Keratinocyte (primary cell): ENCODE results near the gene SP1. TPM values are rescaled to one million over a fixed set of nuclear protein-coding genes. Genes with fewer than 3 reads are reported as not detected.

ENCODE experiments used
- DNase-seq: peaks from one replicate; pipeline ENCODE4 v3.0.0-alpha.2; 2011; ENCODE audit warnings: low read depth, missing footprints, low spot score
- FAIRE-seq: peaks from 2 replicates; lab custom pipeline; 2011; peaks lifted over from hg19 to GRCh38; lab: Jason Lieb, UNC
- H2AFZ ChIP-seq: 2 replicates; pipeline ENCODE4 v1.6.0; 2012; ENCODE audit warnings: low read length, control low read depth, inconsistent platforms; ENCODE audit not compliant: control insufficient read depth
- H3K27ac ChIP-seq: 2 replicates; pipeline ENCODE4 v1.5.1; 2011; ENCODE audit warnings: low read length; ENCODE audit not compliant: control insufficient read depth, insufficient read depth
- H3K27me3 ChIP-seq: 3 replicates; pipeline ENCODE4 v1.6.0; 2011; ENCODE audit warnings: low read length; ENCODE audit not compliant: control insufficient read depth, insufficient read depth; ENCODE audit errors: extremely low read depth
- H3K36me3 ChIP-seq, 2 experiments: 2 replicates in 1 of 2; 3 replicates in 1 of 2; pipeline ENCODE4 v1.5.1; 2011; ENCODE audit warnings: low read length in 2 of 2, mild to moderate bottlenecking in 1 of 2; ENCODE audit not compliant: control insufficient read depth in 2 of 2, insufficient read depth in 2 of 2; ENCODE audit errors: extremely low read depth in 1 of 2
- H3K4me1 ChIP-seq: 3 replicates; pipeline ENCODE4 v1.5.1; 2011; ENCODE audit warnings: low read length; ENCODE audit not compliant: control insufficient read depth, insufficient read depth; ENCODE audit errors: extremely low read depth
- H3K4me2 ChIP-seq: 3 replicates; pipeline ENCODE4 v1.6.0; 2011; ENCODE audit warnings: low read depth, low read length; ENCODE audit not compliant: control insufficient read depth, insufficient read depth; ENCODE audit errors: extremely low read depth
- H3K4me3 ChIP-seq, 3 experiments: fragments of 200-600 bp in 1 of 3; sonication (generic) in 1 of 3; 2 replicates in 2 of 3; 3 replicates in 1 of 3; pipeline ENCODE4 v1.5.1; 2011 to 2016; ENCODE audit warnings: low read length in 3 of 3, mild to moderate bottlenecking in 3 of 3, control low read depth in 2 of 3, inconsistent platforms in 1 of 3, low read depth in 1 of 3, mixed read lengths in 1 of 3, mixed run types in 1 of 3, moderate library complexity in 1 of 3; ENCODE audit not compliant: control insufficient read depth in 2 of 3, insufficient read depth in 2 of 3; ENCODE audit errors: extremely low read depth in 1 of 3
- H3K79me2 ChIP-seq: 2 replicates; pipeline ENCODE4 v1.6.0; 2012; ENCODE audit warnings: low read length; ENCODE audit not compliant: control insufficient read depth, insufficient read depth
- H3K9ac ChIP-seq: 3 replicates; pipeline ENCODE4 v1.6.0; 2011; ENCODE audit warnings: low read length; ENCODE audit not compliant: control insufficient read depth, insufficient read depth; ENCODE audit errors: extremely low read depth
- H3K9me1 ChIP-seq: 3 replicates; pipeline ENCODE4 v1.6.0; 2011; ENCODE audit warnings: low read length; ENCODE audit not compliant: control insufficient read depth, insufficient read depth; ENCODE audit errors: extremely low read depth
- H3K9me3 ChIP-seq: 2 replicates; pipeline ENCODE4 v1.5.1; 2012; ENCODE audit warnings: low read depth, low read length; ENCODE audit not compliant: control insufficient read depth
- H4K20me1 ChIP-seq: 3 replicates; pipeline ENCODE4 v1.6.0; 2011; ENCODE audit warnings: low read length; ENCODE audit not compliant: control insufficient read depth, insufficient read depth; ENCODE audit errors: extremely low read depth
- EZH2 ChIP-seq: IDR thresholded peaks from one replicate; pipeline ENCODE4 v1.6.1; 2012; ENCODE audit warnings: inconsistent platforms, mild to moderate bottlenecking, low read length, moderate library complexity
- dilution Hi-C: fragments of 300-500 bp; cut with MboI; formaldehyde crosslinking; loops from one replicate; pipeline ENCODE4 v1.7.0; 2020; ENCODE audit warnings: low sequenced_read_pairs; ENCODE audit not compliant: extremely low pct_ligation_motif_present
- polyA plus RNA-seq, 5 experiments: library from polyadenylated mRNA; depleted of rRNA in 3 of 5; stranded (reverse) in 3 of 5; stranded (forward) in 1 of 5; unstranded in 1 of 5; fragments of >200 nt; gene quantifications; 1 replicate in 1 of 5; 2 replicates in 3 of 5; 3 replicates in 1 of 5; pipeline versions ENCODE4 v1.2.1 to v1.2.3, GENCODE V29; 2011 to 2012; ENCODE audit warnings: missing spikeins in 2 of 5, low read depth in 1 of 5, low replicate concordance in 1 of 5
- TF ChIP-seq, protein P1 (sequence below), 3 experiments: IDR thresholded peaks in 1 of 3; conservative IDR thresholded peaks in 1 of 3; optimal IDR thresholded peaks in 1 of 3; 2 replicates in 2 of 3; 3 replicates in 1 of 3; pipeline versions ENCODE3 to v1.5.1; 2011; ENCODE audit warnings: low read length in 3 of 3, mild to moderate bottlenecking in 3 of 3, moderate library complexity in 2 of 3, control low read depth in 1 of 3, inconsistent platforms in 1 of 3; ENCODE audit not compliant: insufficient read depth in 2 of 3; ENCODE audit errors: extremely low read depth in 1 of 3

SP1 gene
- polyA plus RNA-seq, 1 donor (not counting 4 experiments of a cell fraction or from before 2014, with no cell fraction given): 30.7 TPM

DNA sequence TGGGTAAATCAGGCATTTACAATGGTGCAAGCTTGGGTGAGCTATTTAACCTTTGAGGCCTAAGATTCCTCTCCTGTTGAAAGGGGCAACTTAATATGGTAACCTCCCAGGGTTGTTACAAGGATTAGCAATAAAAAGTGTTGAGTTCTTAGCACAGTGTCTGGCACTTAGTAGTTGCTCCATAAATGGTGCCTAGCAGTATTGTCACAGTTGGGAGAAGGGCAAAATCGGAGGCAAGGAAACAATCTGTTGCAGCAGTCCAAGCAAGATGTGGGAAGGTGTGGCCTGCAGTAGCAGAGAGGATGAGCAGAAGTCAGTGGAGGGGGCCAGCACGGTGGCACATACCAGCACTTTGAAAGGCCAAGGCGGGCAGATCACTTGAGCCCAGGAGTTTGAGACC is 36.5 kb upstream of the SP1 start:
- H3K4me2 ChIP-seq: no peak overlapping the region
- peaks cover 9% of the 10 kb centered on the region for H3K27me3 ChIP-seq
- FAIRE-seq (no peak), DNase-seq (no peak)
- H3K79me2 ChIP-seq: no peaks in the 10 kb centered on the region
- H3K36me3 ChIP-seq: no peaks in the 10 kb centered on the region
- no peak overlapping the region for H3K27ac ChIP-seq
- dilution Hi-C loops: no loop called here
- no peaks in the 10 kb centered on the region for H4K20me1 ChIP-seq
- H3K4me3 ChIP-seq: no peak overlapping the region
- H3K9me1 ChIP-seq: no peaks in the 10 kb centered on the region
- no peak overlapping the region for H2AFZ ChIP-seq
- TF ChIP-seq, protein P1, sequence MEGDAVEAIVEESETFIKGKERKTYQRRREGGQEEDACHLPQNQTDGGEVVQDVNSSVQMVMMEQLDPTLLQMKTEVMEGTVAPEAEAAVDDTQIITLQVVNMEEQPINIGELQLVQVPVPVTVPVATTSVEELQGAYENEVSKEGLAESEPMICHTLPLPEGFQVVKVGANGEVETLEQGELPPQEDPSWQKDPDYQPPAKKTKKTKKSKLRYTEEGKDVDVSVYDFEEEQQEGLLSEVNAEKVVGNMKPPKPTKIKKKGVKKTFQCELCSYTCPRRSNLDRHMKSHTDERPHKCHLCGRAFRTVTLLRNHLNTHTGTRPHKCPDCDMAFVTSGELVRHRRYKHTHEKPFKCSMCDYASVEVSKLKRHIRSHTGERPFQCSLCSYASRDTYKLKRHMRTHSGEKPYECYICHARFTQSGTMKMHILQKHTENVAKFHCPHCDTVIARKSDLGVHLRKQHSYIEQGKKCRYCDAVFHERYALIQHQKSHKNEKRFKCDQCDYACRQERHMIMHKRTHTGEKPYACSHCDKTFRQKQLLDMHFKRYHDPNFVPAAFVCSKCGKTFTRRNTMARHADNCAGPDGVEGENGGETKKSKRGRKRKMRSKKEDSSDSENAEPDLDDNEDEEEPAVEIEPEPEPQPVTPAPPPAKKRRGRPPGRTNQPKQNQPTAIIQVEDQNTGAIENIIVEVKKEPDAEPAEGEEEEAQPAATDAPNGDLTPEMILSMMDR (optimal IDR thresholded peaks at IDR 0.05 in 1 of 3, IDR thresholded peaks at IDR 0.05 in 1 of 3, conservative IDR thresholded peaks at IDR 0.05 in 1 of 3; ENCODE audit: extremely low read depth in 1 of 3, insufficient read depth in 2 of 3, low read length in 3 of 3): no peak
- no peak for TF ChIP-seq EZH2
- no peaks in the 10 kb centered on the region for H3K9me3 ChIP-seq
- H3K9ac ChIP-seq: no peak overlapping the region
- H3K4me1 ChIP-seq: peaks cover 4% of the 10 kb centered on the region

DNA sequence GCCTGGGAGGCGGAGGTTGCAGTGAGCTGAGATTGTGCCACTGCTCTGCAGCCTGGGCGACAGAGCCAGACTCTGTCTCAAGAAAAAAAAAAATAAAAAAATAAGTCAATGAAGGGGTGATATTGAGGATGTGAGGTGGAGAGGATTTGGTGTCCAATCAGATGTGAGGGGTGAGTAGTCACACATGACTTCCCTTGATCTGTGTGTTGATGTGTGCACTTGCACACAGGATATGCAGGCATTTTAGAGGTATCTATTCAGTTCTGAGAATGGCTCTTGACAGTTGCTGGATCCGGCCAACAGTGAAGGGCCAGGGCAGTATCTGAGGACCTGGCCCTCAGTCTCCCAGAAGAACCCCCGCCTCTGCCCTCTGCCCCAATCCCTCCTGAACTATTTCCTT is 36.0 kb upstream of the SP1 start:
- TF ChIP-seq EZH2: no peak
- TF ChIP-seq, protein P1 (optimal IDR thresholded peaks at IDR 0.05 in 1 of 3, IDR thresholded peaks at IDR 0.05 in 1 of 3, conservative IDR thresholded peaks at IDR 0.05 in 1 of 3; ENCODE audit: extremely low read depth in 1 of 3, insufficient read depth in 2 of 3, low read length in 3 of 3): no peak
- Histone ChIP-seq H2AFZ (no peak overlapping the region), H3K4me1 (peaks cover 4% of the 10 kb centered on the region), H4K20me1 (no peaks in the 10 kb centered on the region), H3K27ac (no peak overlapping the region), H3K27me3 (peaks cover 5% of the 10 kb centered on the region), H3K4me2 (no peak overlapping the region), H3K36me3 (no peaks in the 10 kb centered on the region), H3K9me3 (no peaks in the 10 kb centered on the region), H3K79me2 (no peaks in the 10 kb centered on the region), H3K9ac (no peak overlapping the region), H3K4me3 (no peak overlapping the region), H3K9me1 (no peaks in the 10 kb centered on the region)
- FAIRE-seq: no peak
- dilution Hi-C loops: no loop called here
- no peak for DNase-seq
